Body of pancreas (tissue), 4 donors: ENCODE results near the gene GALNT14. TPM values are rescaled to one million over a fixed set of nuclear protein-coding genes. Genes with fewer than 3 reads are reported as not detected.
"Not testable (repeated sequence)": the region's sequence is repeated elsewhere in the genome, so short reads cannot be mapped to it uniquely, and the experiment has no call there.

Experiments
- ATAC-seq: fragments of 150-250 bp; one replicate; pipeline ENCODE4 v1.9.1; 2016
- DNase-seq, 4 donors: peaks; one replicate each; pipeline ENCODE4 v3.0.0-alpha.2; 2019
- H3K27ac ChIP-seq, 4 donors: fragments of 200-600 bp; sonication (generic); 1 replicate in 3 of 4; 2 replicates in 1 of 4; pipeline versions ENCODE4 v1.5.1 to v1.6.1; 2016 to 2019; ENCODE audit warnings: mild to moderate bottlenecking in 1 of 4, mixed read lengths in 1 of 4, moderate library complexity in 1 of 4
- H3K27me3 ChIP-seq, 2 donors: fragments of 200-600 bp; sonication (generic); one replicate each; pipeline ENCODE4 v1.6.0; 2016; ENCODE audit warnings: mild to moderate bottlenecking in 1 of 2
- H3K36me3 ChIP-seq, 2 donors: fragments of 200-600 bp; sonication (generic); replicated peaks in 1 of 2; 2 replicates each; pipeline ENCODE4 v1.5.1; 2016; ENCODE audit warnings: low read depth in 2 of 2; ENCODE audit not compliant: insufficient read depth in 1 of 2
- H3K4me1 ChIP-seq: fragments of 200-600 bp; sonication (generic); one replicate; pipeline ENCODE4 v1.6.0; 2016
- H3K4me3 ChIP-seq, 2 donors: fragments of 200-600 bp; sonication (generic); 1 replicate in 1 of 2; 2 replicates in 1 of 2; pipeline ENCODE4 v1.5.1; 2016 to 2019
- H3K9me3 ChIP-seq, 3 donors: fragments of 200-600 bp; sonication (generic); 1 replicate in 2 of 3; 2 replicates in 1 of 3; pipeline ENCODE4 v1.5.1; 2016
- CTCF ChIP-seq, 7 experiments: fragments of 450-650 bp in 4 of 7; fragments of 200-600 bp in 3 of 7; sonication (generic) in 3 of 7; IDR thresholded peaks; one replicate each; pipeline ENCODE4 v1.5.1; 2016 to 2019; ENCODE audit warnings: antibody characterized with exemption in 7 of 7
- POLR2A ChIP-seq, 3 donors: fragments of 450-650 bp; IDR thresholded peaks; one replicate each; pipeline ENCODE4 v1.6.1; 2016; ENCODE audit warnings: antibody characterized with exemption in 3 of 3, mild to moderate bottlenecking in 2 of 3
- WGBS, 2 donors: methylation state at CpG; one replicate each; pipeline ENCODE4 v1.1.5; 2017; 5-methylcytosine and 5-hydroxymethylcytosine counted together
- intact Hi-C: fragments of 100-400 bp; cut with DNase I; formaldehyde crosslinking; loops from one replicate; pipeline ENCODE4 v1.15.1; 2023
- total RNA-seq, 2 donors: library from RNA; depleted of rRNA; stranded (reverse); fragments of >200 nt; gene quantifications; one replicate each; pipeline ENCODE4 v1.1.0, GENCODE V29; 2016

The GALNT14 gene
- total RNA-seq = 1 to 10 TPM; 2.6 to 6.7 TPM

GRCh38 chr2:31138037-31138962 is at the start of gene GALNT14:
TSS of gene GALNT14 (minus strand) at chr2:31138440. CDS start at chr2:31138086, 354 bp downstream.
- peaks cover 0 to 6% of the 10 kb centered on the region in 2 donors for H3K27me3 ChIP-seq
- H3K36me3 ChIP-seq = no peaks in the 10 kb centered on the region
- H3K4me1 ChIP-seq = peaks cover 22% of the 10 kb centered on the region
- H3K9me3 ChIP-seq = no peaks in the 10 kb centered on the region
- H3K27ac ChIP-seq = peak within 1 kb of the TSS in 2 of 4 donors; percentile 38 to 49
- WGBS, 2 donors = 1 to 7% methylated on average over 20 to 94 of the region's 95 CpGs
- TF ChIP-seq POLR2A (IDR thresholded peaks at IDR 0.05) = no peak
- TF ChIP-seq CTCF (IDR thresholded peaks at IDR 0.05) = peak; percentile 26 to 48 (median 38)
- intact Hi-C loops = no loop called here
- peak within 1 kb of the TSS; percentile 13 to 19 for H3K4me3 ChIP-seq
- peak; percentile 44 to 63 (median 51) for DNase-seq
- ATAC-seq = peak; percentile 71

- Histone ChIP-seq H3K4me3 (no peak overlapping the region), H3K27me3 (no peaks in the 10 kb centered on the region), H3K27ac (no peak overlapping the region), H3K36me3 (no peaks in the 10 kb centered on the region), H3K4me1 (no peaks in the 10 kb centered on the region), H3K9me3 (no peaks in the 10 kb centered on the region)
- no peak for DNase-seq
- intact Hi-C loops = no loop called here
- 79 to 81% methylated on average over 4 of the region's 4 CpGs for WGBS, 2 donors
- no peak for TF ChIP-seq POLR2A (IDR thresholded peaks at IDR 0.05)
- no peak for TF ChIP-seq CTCF (IDR thresholded peaks at IDR 0.05)
- no peak for ATAC-seq
These were observed 48.9 kb upstream of the GALNT14 start for GRCh38 chr2:31187166-31187565.

GRCh38 chr2:31183973-31184372 is 45.7 kb upstream of the GALNT14 start:
- H3K9me3 ChIP-seq, H3K36me3 ChIP-seq, H3K27me3 ChIP-seq, H3K4me3 ChIP-seq, H3K4me1 ChIP-seq, H3K27ac ChIP-seq, DNase-seq, ATAC-seq, intact Hi-C loops: not testable (repeated sequence)
- 90 to 93% methylated on average over 7 of the region's 7 CpGs for WGBS, 2 donors

- no peak for DNase-seq
- Histone ChIP-seq H3K9me3 (no peaks in the 10 kb centered on the region), H3K36me3 (no peaks in the 10 kb centered on the region), H3K4me3 (no peak overlapping the region), H3K4me1 (no peaks in the 10 kb centered on the region), H3K27ac (no peak overlapping the region), H3K27me3 (no peaks in the 10 kb centered on the region)
- intact Hi-C loops = no loop called here
- ATAC-seq = no peak
- WGBS, 2 donors = 76 to 85% methylated on average over 9 to 10 of the region's 10 CpGs
- TF ChIP-seq POLR2A (IDR thresholded peaks at IDR 0.05) (no peak), CTCF (IDR thresholded peaks at IDR 0.05) (no peak)
These were observed 38.5 kb upstream of the GALNT14 start for GRCh38 chr2:31176742-31177141.

- Histone ChIP-seq H3K4me3 (no peak overlapping the region), H3K27ac (no peak overlapping the region), H3K4me1 (no peaks in the 10 kb centered on the region), H3K36me3 (no peaks in the 10 kb centered on the region), H3K27me3 (no peaks in the 10 kb centered on the region), H3K9me3 (no peaks in the 10 kb centered on the region)
- intact Hi-C loops = loop anchor here (5.0 kb wide), 1 partner anchor 459 kb away; no protein-coding TSS in a partner anchor
- DNase-seq = no peak
- 69 to 73% methylated on average over 4 of the region's 4 CpGs for WGBS, 2 donors
- no peak for TF ChIP-seq CTCF (IDR thresholded peaks at IDR 0.05)
- no peak for TF ChIP-seq POLR2A (IDR thresholded peaks at IDR 0.05)
- no peak for ATAC-seq
These were observed 32.9 kb upstream of the GALNT14 start for GRCh38 chr2:31171142-31171541.
